Measurements from ENCODE around the gene ARHGEF39.
A peak's percentile ranks its signal among the peaks of the same experiment; 100 is the strongest.

Gene ARHGEF39

DNA sequence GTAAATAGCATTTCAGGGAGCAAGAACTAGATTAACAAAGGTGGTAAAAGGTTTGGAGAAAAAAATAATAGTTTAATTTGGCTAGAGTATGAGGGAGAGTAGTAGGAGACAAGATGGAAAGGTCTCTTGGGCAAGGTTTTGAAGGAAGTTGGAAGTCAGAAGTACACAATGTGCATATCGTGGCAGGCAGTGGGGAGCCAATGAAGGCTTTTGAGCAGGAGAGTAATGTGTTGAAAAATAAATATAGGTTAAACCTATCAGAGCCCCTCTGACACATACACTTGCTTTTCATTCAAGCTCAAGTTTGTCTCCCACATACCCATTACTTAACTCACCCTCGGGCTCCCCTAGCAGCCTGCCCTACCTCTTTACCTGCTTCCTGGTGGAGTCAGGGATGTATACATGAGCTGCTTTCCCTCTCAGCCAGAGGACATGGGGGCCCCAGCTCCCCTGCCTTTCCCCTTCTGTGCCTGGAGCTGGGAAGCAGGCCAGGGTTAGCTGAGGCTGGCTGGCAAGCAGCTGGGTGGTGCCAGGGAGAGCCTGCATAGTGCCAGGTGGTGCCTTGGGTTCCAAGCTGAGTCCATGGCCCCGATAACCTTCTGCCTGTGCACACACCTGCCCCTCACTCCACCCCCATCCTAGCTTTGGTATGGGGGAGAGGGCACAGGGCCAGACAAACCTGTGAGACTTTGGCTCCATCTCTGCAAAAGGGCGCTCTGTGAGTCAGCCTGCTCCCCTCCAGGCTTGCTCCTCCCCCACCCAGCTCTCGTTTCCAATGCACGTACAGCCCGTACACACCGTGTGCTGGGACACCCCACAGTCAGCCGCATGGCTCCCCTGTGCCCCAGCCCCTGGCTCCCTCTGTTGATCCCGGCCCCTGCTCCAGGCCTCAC is 8.4 kb upstream of the ARHGEF39 start, which contains the start of gene CA9:
Gene CA9 (plus strand): TSS at position 797 of the 893 bp plus-strand sequence. CDS start 32 bp downstream, at position 829.
- DNase-seq = peak; percentile 90

- DNase-seq = no peak
Observed at GRCh38 chr9:35669331-35670145, 4.5 kb upstream of the ARHGEF39 start.

GRCh38 chr9:35667939-35668338 is 2.9 kb upstream of the ARHGEF39 start:
- DNase-seq = no peak

DNA sequence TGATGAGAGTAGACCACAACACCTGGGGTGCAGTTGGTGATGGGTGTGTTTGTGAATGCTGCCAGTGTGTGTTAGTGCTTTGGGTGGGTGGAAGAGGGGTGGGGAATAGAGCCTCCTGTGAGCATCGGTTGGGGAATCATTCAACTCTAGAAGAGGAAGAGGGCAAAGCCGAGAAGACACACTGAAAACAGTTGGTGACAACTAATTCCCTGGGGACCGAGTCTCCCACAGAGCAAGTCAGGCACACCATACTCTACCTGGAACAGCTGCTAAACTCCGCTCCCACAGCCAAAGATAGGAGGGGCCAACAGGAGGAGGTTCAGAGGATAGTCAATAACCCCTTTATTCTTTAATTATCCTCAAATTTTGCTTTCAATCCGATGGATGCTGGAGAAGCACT is 1.6 kb upstream of the ARHGEF39 start:
- no peak for DNase-seq

GRCh38 chr9:35666045-35666444 is 1.1 kb upstream of the ARHGEF39 start:
- DNase-seq = no peak

GRCh38 chr9:35665471-35665818 is 450 bp upstream of the ARHGEF39 start:
- DNase-seq = no peak

DNA sequence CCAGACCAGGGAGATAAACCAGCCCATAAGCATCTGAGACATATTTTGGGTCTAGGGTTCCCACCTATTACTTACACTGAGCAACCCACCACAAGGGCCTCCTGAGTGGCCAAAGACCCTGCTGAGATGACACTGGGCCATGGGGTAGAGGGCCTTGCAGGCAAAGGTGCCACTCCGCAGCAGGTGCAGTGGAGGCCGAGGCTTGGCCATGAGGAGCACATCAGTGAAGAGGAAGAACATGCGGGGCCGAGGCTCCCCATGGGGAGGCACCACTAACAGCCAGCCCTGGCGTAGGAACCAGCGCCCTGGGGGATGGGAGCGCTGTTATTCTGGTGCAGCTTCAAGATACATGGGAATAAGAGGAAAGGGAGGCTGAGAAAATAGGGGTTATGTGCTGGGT is 2.6 kb downstream of the ARHGEF39 start:
- no peak for DNase-seq

- DNase-seq = no peak
Observed at GRCh38 chr9:35661756-35662350, 3.1 kb downstream of the ARHGEF39 start.

DNA sequence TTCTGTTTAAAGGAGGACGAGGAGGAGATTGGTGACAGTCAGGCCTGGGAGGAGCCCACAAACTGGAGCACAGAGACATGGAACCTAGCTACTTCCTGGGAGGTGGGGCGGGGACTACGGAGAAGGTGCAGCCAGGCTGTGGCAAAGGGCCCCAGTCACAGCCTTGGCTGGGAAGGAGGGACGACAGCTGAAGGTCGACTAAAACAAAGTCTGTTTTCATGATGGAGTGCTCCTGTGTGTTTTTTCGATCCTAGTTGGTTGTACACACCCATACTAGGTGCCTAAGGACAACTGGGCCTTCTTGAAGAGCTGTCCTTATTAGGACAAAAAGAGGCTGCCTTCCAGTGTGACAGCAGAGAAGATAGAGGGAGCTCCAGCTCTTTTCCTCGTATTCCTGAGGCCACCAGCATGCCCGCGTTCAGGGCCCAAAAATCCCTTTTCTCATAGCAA is 4.0 kb downstream of the ARHGEF39 start:
- DNase-seq = peak; percentile 30

DNA sequence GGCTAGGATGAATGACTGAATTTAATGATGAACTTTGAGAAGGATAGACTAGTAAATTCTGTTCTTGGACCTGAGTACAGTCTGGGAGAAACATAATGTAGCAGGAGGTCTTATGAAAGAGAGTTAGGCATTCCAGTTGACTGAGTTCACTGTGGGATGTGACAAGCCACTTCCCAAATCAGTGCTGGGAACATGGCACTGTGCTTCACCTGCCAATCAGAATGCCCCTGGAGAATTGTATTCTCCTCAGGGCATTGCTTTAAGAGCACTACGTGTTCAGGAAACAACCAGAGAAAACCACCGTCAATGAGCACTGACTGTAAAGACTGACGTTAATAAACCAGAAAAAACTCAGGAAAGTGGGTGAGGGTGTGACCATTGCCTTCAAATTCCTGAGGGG is 5.7 kb downstream of the ARHGEF39 start:
- no peak for DNase-seq

GRCh38 chr9:35658968-35659220 is 6.1 kb downstream of the ARHGEF39 start:
- no peak for DNase-seq

DNA sequence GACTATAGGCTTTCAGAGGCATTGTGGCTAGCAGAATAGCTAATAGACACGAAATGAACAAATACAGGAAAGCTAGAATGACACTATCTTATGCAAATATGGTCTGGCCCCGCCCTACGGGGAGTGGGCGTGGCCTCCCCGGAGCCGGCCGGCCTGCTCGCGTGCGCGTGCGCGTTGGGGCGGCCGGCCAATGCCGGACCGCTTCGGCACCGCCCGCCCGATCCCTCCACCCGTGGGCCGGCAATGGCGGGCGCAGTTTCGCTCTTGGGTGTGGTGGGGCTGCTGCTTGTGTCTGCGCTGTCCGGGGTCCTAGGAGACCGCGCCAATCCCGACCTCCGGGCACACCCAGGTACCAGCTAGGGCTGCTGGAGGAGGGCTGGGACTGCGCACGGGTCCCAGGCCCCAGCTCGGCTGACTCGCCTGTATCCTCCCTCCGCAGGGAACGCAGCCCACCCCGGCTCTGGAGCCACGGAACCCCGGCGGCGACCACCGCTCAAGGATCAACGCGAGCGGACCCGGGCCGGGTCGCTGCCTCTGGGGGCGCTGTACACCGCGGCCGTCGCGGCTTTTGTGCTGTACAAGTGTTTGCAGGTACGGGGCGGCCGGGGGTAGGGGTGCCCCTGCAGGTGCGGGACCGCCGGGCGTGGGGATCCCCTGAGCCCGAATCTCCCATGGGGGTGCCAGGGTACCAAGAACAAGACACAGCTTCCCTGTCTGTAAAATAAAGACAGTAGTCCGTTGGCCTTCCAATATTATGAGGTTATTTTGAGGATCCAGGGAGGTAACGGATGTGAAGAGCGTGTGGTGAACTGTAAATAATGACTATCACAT is 6.6 kb downstream of the ARHGEF39 start, which contains the start of gene CCDC107:
Gene CCDC107 (plus strand): TSS at position 156 of the 831 bp plus-strand sequence. CDS start 88 bp downstream, at position 244.
- peak; percentile 97 for DNase-seq

- DNase-seq = peak; percentile 98
Observed at GRCh38 chr9:35657546-35658136, 7.4 kb downstream of the ARHGEF39 start, which contains the start of gene RMRP. Gene RMRP, minus strand, starts transcription at chr9:35658019.

GRCh38 chr9:35656831-35657545 is 8.0 kb downstream of the ARHGEF39 start:
- peak; percentile 84 for DNase-seq

DNA sequence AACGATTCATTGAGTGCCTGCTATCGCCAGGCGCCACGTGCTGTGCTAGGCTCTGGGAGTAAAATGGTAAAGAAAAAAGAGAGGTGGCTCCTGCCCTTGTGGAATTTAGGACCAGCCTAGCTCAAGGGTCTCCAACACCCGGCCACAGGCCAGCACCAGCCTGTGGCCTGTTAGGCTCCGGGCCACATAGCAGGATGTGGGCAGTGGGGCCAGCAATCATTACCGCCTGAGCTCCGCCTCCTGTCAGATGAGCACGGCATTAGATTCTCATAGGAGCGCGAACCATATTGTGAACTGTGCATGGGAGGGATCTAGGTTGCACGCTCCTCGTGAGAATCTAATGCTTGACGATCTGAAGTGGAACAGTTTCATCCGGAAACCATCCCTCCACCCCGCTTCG is 8.6 kb downstream of the ARHGEF39 start:
- DNase-seq = no peak

DNA sequence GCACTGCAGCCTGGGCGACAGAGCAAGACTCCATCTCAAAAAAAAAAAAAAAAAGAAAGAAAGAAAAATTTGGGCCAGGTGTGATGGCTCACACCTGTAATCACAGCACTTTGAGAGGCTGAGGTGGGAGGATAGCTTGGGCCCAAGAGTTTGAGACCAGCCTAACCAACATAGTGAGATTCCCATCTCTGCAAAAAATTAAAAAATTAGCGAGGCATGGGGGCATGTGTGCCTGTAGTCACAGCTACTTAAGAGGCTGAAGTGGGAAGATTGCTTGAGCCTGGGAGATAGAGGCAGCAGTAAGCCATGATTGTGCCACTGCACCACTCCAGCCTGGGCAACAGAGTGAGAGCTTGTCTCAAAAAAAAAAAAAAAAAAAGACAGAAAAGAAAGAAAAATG is 11.4 kb downstream of the ARHGEF39 start:
- no peak for DNase-seq

DNA sequence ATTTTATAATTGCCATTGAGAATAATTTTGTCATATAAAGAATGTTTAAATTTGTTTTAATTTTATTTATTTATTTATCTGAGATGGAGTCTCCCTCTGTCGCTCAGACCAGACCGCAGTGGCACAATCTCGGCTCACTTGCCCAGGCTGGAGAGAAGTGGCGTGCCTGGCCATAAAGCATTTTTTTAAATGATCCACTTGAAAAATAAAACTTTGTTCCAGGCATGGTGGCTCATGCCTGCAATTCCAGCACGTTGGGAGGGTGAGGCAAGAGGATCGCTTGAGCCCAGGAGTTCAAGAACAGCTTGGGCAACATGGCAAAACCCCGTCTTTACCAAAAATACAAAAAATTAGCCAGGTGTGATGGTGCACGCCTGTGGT is 12.2 kb downstream of the ARHGEF39 start:
- DNase-seq = no peak

DNA sequence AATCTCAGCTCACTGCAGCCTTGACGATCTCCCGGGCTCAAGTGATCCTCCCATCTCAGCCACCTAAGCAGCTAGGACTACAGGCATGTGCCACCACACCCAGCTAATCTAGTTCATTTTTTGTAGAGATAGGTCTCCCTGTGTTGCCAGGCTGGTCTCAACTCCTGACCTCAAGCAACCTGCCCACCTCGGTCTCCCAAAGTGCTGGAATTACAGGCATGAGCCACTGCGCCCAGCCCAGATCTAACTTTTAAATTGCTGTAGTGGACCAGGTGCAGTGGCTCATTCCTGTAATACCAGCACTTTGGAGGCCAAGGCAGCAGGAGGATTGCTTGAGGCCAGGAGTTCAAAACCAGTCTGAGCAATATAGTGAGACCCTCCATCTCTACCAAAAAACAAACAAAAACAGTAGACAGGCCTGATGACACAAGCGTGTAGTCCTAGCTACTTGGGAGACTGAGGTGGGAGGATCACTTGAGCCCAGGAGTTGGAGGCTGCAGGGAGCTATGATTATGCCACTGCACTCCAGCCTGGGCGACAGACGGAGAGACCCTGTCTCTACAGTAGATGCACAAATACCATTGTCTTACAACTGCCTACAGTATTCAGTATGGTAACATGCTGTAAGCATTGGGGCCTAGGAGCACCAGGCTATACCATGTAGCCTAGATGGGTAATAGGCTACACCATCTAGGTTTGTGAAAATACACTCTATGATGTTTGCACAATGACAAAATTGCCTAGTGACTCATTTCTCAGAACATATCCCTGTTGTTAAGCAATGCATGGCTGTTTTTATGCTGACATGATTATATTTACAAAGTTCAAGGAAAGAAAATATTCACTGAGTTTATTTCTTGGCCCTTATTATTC is 12.8 kb downstream of the ARHGEF39 start:
- DNase-seq = no peak

DNA sequence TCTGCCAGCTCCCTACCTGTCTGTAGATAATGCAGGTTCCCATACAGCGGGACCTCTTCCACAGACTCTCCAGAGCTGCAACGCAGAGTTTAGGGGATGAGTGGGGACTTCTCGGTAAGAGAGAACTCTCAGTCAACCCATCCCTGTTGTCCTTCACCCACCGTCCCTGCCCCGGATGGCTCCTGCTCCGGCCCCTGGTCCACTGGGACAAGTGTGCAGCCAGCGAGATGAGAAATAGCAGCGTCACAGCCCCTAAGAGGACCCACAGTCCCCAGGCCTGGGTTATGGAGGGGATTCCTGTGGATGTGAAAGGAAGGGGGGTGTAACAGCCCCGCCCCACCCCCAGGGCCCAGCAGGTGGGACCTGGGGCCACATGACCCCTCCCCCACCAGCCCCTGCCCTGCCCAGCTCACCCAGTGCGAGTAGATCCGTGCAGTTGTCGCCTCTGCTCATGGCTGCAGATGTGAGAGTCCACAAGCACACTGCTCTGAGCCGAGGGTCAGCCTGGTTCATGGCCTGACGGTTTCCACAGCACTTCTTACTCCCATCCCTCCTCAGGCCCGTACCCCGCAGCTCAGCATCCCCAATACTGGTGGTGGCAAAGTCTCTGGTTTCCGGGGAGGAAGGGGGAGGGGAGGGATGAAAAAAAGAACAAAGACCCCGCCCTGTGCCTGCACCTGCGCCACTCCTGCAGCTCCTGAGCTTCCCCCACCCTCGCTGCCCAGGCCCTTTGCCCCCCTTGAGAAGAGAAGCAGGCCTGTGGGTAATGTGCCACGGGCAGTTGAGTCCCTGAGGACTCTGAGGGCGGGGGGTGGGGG is 14.4 kb downstream of the ARHGEF39 start, which contains the start of gene SIT1:
Gene SIT1 (minus strand): TSS at position 591 of the 818 bp plus-strand sequence. CDS start 78 bp downstream, at position 513.
- no peak for DNase-seq
